Stimulated activated naive CD4-positive, alpha-beta T cell (primary cell): ENCODE measurements around the gene ERCC6L2.

Experiments
- DNase-seq, 6 experiments: peaks; one replicate each; lab custom pipeline; 2025; lab: John Stamatoyannopoulos, UW

ERCC6L2 gene

DNA sequence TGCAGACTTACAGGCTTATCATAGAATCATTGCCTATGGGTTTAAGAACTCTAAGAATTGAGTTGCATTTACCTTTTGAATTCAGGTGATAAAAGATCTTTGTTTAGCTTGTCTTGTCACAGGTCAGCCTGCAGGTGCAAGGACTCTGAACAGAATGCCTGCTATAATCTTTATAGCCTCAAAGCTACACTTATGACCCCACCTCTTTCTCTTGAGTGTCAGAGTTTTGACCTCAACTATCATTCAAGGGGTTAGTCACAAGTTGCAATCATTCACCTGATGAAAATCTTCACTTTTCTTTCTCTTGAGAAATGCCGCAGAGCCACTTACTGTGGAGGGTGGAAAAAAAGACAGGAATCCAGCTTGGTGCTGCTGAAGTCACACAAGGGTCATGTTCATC is 49.5 kb downstream of the ERCC6L2 start:
- DNase-seq: no peak

GRCh38 chr9:95927271-95928004 is 51.9 kb downstream of the ERCC6L2 start:
- DNase-seq: no peak

- no peak for DNase-seq
Observed at GRCh38 chr9:95930277-95930676, 54.8 kb downstream of the ERCC6L2 start.

GRCh38 chr9:95935861-95936578 is 60.5 kb downstream of the ERCC6L2 start:
- no peak for DNase-seq

GRCh38 chr9:95936579-95937075 is 61.1 kb downstream of the ERCC6L2 start:
- no peak for DNase-seq

GRCh38 chr9:95937131-95937530 is 61.6 kb downstream of the ERCC6L2 start:
- no peak for DNase-seq

- DNase-seq: no peak
Observed at GRCh38 chr9:95938724-95939123, 63.2 kb downstream of the ERCC6L2 start.

DNA sequence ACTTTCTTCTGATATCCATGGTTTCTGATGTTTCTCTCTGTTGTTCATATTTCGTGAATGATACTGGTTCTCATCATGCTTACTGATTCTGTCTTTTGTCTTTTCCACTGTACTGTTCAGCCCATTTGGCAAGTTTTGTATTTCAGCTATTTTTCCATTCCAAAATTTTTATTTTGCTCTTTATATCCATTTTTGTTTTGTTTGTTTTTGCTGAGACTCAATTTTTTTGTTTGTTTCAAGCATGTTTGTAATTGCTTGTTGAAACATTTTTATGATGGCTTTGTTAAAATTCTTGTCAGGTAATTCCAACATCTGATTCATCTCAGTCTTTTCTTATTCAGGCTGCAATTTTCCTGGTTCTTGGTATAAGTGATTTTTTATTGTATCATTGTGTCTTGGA is 64.0 kb downstream of the ERCC6L2 start:
- no peak for DNase-seq

- no peak for DNase-seq
Observed at GRCh38 chr9:95940265-95940664, 64.8 kb downstream of the ERCC6L2 start.

DNA sequence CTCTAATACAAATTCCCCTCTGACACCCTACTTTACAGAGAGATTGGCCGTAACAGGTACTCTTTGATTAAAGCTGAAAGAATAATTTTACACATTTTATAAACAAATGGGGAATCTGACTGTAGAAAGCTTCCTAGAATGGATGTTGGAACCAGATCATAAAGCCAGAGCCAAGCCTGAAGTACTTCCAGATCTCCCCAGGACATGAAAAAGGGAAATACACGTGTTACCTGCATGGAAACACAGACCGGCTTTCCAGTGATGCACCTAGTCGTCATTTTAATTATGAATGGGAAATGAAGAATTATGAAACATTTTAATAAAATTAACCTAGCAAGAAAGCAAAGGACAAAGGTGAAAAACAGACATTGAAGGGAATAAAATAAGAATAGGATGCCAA is 66.5 kb downstream of the ERCC6L2 start:
- no peak for DNase-seq

DNA sequence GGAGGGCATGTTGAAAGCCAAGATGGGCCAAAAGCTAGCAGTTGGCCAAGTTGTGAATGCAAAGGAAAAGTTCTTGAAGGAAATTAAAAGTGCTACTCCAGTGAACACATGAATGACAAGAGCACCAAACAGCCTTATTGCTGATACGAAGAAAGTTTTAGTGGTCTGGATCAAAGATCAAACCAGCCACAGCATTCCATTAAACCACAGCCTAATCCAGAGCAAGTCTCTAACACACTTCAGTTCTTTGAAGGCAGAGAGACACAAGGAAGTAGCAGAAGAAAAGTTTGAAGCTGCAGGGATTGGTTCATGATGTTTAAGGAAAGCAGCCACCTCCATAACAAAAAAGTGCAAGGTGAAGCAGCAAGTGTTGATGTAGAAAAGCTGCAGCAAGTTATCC is 71.6 kb downstream of the ERCC6L2 start:
- no peak for DNase-seq

DNA sequence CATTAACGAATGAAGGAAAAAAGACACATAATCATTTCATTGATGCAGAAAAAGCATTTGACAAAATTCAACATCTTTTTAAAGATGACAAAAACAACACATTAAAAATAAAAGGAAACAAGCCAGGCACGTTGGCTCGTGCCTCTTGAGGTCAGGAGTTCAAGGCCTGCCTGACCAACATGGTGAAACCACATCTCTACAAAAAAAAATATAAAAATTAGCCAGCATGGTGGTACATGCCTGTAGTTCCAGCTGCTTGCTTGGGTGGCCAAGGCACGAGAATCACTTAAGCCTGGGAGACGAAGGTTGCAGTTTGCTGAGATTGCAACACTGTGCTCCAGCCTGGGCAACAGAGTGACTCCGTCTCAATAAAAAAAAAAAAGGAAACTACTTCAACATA is 77.0 kb downstream of the ERCC6L2 start:
- DNase-seq: no peak

GRCh38 chr9:95953986-95954385 is 78.5 kb downstream of the ERCC6L2 start:
- DNase-seq: no peak

- DNase-seq: no peak
Observed at GRCh38 chr9:95954940-95955339, 79.4 kb downstream of the ERCC6L2 start.

DNA sequence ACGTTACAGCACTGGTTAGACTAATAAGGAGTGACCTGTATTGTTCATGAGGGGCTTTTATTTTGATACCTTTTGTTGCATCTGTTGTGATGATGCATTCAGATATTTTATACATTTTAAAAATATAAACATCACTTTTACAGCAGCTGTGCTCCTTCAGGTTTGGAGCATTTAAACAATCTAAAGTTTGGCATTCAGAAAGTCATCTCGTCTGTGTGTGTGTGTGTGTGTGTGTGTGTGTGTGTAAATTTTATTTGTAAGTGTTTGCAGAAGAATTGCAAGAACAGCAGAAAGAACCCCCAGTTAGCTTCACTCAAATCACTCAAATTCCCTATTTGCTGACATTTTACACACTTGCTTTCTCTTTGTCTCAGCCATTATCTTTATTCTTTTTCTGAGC is 87.4 kb downstream of the ERCC6L2 start:
- DNase-seq: no peak

DNA sequence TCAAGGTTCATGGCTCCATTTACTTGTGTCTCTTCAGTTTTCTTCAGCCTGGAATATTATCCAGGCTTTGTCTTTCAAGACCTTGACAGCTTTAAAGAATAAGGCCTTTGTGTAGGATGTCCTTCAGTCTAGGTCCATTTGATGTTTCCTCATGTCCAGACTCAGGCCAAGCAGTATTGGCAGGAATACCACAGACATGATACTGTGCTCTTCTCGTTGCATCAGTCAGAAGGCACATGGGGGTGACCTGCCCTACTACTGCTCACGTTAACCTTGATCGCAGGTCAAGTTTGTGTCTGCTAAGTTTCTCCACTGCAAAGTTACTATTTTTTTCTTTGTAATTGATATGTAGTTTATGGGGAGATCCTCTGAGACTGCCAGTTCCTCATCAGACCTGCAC is 88.2 kb downstream of the ERCC6L2 start:
- no peak for DNase-seq

GRCh38 chr9:95966306-95966705 is 90.8 kb downstream of the ERCC6L2 start:
- no peak for DNase-seq

GRCh38 chr9:95970317-95970716 is 94.8 kb downstream of the ERCC6L2 start:
- no peak for DNase-seq

DNA sequence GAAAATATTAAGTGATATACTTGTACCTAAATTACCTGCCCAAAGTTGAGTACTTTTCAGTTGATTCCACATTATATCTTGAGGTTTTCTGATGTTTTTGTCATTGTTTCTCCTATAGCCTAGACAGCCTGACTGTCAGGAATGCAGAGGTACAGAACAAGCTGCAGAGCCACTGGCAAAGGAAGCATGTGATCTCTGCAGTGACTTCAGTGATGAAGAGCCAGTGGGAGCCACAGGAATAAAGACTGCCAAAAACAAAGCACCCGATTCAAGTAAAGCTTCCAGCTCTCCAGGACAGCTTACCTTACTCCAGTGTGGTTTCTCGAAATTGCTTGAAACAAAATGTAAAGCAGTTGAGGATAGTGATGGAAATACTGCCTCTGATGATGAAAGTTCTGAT is 96.3 kb downstream of the ERCC6L2 start:
- no peak for DNase-seq

DNA sequence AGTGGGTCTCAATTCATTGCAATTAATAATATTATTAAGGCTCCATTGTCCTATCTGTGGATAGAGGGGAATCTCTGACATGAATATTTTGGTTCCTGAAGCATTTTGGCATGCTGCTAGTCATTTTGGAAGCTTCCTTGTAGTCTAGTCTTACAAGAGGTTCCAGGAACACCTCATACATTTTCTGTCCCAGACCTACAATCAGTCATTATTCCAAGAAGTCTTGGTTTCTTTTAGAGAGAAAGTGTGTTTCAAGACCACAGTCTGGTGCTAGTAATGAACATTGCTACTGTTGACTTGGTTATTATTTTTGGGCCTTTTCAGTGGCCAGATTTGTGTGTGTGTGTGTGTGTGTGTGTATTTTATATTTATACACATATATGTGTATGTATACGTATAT is 98.9 kb downstream of the ERCC6L2 start:
- no peak for DNase-seq

DNA sequence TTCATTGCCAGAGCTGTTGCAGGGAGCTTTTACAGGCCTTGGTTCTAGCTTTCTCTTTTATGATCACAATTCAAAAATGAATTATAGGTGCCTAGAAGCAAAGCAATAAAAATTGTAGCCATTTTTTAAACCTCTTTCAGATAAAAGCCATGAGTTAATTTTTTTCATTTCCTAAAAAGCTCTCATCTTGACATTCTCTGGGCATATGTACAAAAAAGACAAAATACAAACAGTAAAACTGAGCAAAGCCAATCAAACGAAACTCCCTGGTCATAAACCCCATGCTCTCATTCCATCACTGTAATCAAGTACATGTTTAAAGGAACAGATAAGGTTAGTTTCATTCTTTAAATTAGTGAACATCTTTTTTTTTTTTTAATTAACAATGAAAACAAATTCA is 101.9 kb downstream of the ERCC6L2 start:
- DNase-seq: no peak

DNA sequence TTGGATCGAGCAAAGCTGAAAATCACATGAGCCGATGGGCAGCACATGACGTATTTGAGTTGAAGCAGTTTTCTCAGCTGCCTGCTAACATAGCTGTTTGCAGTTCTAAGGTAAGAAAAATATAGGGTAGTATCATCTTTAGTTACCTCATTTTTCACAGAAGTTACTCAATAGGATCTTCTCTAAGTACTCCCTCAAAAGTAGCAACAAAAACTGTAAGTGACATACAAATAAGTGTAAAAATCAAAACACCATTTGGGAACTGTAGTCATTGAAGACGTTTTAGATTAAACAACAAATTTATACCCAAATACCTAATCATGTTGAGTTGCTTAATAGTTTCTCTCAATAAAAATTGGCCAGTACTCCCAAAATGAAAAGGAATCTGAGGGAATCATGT is 102.6 kb downstream of the ERCC6L2 start:
- DNase-seq: no peak

GRCh38 chr9:95979446-95979845 is 104.0 kb downstream of the ERCC6L2 start:
- DNase-seq: no peak
